D721Med (cell line): Measurements from ENCODE around the gene CDH13.

Experiments used
- DNase-seq: peaks from one replicate; pipeline ENCODE4 v3.0.0; 2011; ENCODE audit warnings: low spot score; ENCODE audit not compliant: insufficient read length
- FAIRE-seq: peaks from 2 replicates; lab custom pipeline; 2011; peaks lifted over from hg19 to GRCh38; lab: Jason Lieb, UNC
- TF ChIP-seq, protein P1 (sequence below): IDR thresholded peaks from 2 replicates; pipeline ENCODE4 v1.5.1; 2012; ENCODE audit warnings: mild to moderate bottlenecking, control low read depth; ENCODE audit not compliant: insufficient read depth; ENCODE audit errors: missing control alignments

The CDH13 gene

GRCh38 chr16:83365166-83365565 lies 738.4 kb downstream of the CDH13 start:
- FAIRE-seq (no peak), DNase-seq (no peak)
- TF ChIP-seq, protein P1, sequence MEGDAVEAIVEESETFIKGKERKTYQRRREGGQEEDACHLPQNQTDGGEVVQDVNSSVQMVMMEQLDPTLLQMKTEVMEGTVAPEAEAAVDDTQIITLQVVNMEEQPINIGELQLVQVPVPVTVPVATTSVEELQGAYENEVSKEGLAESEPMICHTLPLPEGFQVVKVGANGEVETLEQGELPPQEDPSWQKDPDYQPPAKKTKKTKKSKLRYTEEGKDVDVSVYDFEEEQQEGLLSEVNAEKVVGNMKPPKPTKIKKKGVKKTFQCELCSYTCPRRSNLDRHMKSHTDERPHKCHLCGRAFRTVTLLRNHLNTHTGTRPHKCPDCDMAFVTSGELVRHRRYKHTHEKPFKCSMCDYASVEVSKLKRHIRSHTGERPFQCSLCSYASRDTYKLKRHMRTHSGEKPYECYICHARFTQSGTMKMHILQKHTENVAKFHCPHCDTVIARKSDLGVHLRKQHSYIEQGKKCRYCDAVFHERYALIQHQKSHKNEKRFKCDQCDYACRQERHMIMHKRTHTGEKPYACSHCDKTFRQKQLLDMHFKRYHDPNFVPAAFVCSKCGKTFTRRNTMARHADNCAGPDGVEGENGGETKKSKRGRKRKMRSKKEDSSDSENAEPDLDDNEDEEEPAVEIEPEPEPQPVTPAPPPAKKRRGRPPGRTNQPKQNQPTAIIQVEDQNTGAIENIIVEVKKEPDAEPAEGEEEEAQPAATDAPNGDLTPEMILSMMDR = no peak

DNA sequence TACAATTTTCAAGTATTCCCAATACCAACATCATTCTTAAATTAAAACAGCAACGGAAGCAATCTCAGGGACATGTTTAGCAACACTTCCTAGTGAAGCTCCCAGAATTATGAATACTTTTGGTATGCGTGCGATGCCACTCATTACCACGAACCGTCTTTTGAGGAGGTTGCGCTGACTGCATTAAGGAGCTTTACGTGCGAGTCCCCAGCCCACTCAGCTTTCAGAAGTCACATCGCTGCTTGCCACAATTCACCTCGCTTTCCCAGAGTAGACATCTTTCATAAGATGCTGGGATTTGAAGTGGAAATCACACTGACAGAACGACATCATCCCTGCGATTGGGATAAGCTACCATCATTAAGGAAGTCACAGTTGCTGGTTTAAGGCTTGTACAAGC lies 739.5 kb downstream of the CDH13 start:
- FAIRE-seq (no peak), DNase-seq (no peak)
- TF ChIP-seq, protein P1 = no peak

DNA sequence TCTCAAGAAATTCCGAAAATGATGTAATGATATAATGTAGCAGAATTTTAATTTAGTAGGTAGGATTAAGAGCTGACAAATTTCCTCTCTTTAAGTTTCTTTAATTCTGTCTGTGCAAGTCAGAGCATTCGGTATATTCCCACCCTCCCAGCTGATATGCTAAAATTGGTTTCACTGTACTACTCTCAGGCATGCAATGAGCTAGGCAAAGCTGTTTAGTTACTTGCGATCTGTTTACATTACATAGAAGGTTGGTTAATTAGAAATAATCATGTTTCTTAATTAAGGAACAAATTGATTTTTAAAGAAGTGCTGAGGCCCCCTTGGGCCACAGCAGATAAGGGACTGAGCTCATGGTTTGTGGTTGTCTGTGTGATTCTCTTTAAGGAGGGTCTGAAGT lies 748.2 kb downstream of the CDH13 start:
- FAIRE-seq (no peak), DNase-seq (no peak)
- TF ChIP-seq, protein P1 = no peak

- FAIRE-seq (no peak), DNase-seq (no peak)
- TF ChIP-seq, protein P1 = no peak
Observed at GRCh38 chr16:83389751-83390150, 763.0 kb downstream of the CDH13 start.

DNA sequence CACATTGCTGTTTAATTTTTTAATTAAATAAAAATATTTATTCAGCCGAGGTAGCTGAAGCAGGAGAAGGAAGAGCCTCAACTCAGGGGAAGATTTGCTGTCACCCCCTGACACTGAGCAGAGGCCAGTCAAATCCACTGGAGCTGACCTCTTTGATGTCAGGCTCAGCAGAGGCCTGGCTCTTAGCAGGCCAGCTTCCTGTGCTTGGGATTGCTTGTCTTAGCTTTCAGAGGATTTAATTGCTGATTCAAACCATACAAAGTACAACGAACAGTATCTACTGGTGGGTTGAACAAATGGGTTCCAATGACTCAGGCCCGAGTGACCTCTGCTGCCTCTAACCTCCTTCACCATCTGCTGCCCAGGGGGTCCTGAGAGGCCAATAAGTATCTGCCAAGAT lies 764.0 kb downstream of the CDH13 start:
- TF ChIP-seq, protein P1 = no peak
- DNase-seq = no peak
- FAIRE-seq = no peak

GRCh38 chr16:83392743-83393142 lies 766.0 kb downstream of the CDH13 start:
- no peak for DNase-seq
- no peak for FAIRE-seq
- TF ChIP-seq, protein P1 = no peak

GRCh38 chr16:83393196-83393981 lies 766.6 kb downstream of the CDH13 start:
- no peak for DNase-seq
- no peak for FAIRE-seq
- TF ChIP-seq, protein P1 = peak; percentile 6
